NT2/D1 (cell line): ENCODE results near the gene FGF10.

Source experiments
- SUZ12 ChIP-seq: IDR thresholded peaks from 2 replicates; pipeline ENCODE4 v1.6.1; 2011; ENCODE audit not compliant: insufficient read length, insufficient read depth; ENCODE audit errors: extremely low read depth
- YY1 ChIP-seq: IDR thresholded peaks from 2 replicates; pipeline ENCODE4 v1.6.1; 2011; ENCODE audit not compliant: insufficient read length, insufficient read depth
- ZNF274 ChIP-seq: IDR thresholded peaks from 2 replicates; pipeline ENCODE4 v1.6.1; 2011; ENCODE audit warnings: mild to moderate bottlenecking, low read depth, low read length

DNA sequence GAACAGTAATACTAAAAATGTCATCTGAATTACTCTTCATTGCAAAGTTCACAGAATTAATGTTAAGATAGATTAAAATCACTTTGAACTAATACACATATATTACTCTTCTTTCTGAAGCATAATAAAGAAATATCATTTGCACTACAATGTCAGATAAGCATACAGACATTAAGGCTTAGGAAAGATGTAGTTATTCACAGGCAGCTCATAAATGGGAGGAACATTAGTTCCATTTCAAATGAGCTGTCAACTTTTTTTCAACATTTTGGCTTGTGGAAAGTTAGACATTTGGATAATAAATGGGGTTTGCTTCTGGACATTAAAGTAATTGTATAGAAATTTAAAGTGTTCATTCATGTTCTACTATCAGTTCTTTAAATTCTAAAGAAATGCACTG, 6.3 kb downstream of the FGF10 start:
- TF ChIP-seq ZNF274 (no peak), YY1 (no peak), SUZ12 (no peak)
